Duodenal mucosa (tissue), 2 donors: ENCODE results near the gene RSRC1.

Experiments used
- H3K27ac ChIP-seq: one replicate; pipeline ENCODE4 v1.7.0; 2013; ENCODE audit warnings: low read depth, low read length
- H3K27me3 ChIP-seq, 2 donors: one replicate each; pipeline ENCODE4 v1.7.0; 2013; ENCODE audit warnings: low read length in 2 of 2, control low read depth in 1 of 2; ENCODE audit not compliant: insufficient read depth in 2 of 2, control insufficient read depth in 1 of 2
- H3K36me3 ChIP-seq, 2 donors: one replicate each; pipeline ENCODE4 v1.7.0; 2013; ENCODE audit warnings: low read length in 2 of 2, control low read depth in 1 of 2; ENCODE audit not compliant: insufficient read depth in 2 of 2, control insufficient read depth in 1 of 2
- H3K4me1 ChIP-seq, 2 donors: one replicate each; pipeline ENCODE4 v1.7.0; 2013; ENCODE audit warnings: low read length in 2 of 2, control low read depth in 1 of 2; ENCODE audit not compliant: insufficient read depth in 2 of 2, control insufficient read depth in 1 of 2
- H3K4me3 ChIP-seq, 2 donors: one replicate each; pipeline ENCODE4 v1.7.0; 2013; ENCODE audit warnings: low read length in 2 of 2, low read depth in 1 of 2
- H3K9ac ChIP-seq, 2 donors: one replicate each; pipeline ENCODE4 v1.7.0; 2013; ENCODE audit warnings: low read length in 2 of 2, low read depth in 1 of 2
- H3K9me3 ChIP-seq, 2 donors: one replicate each; pipeline ENCODE4 v1.7.0; 2013; ENCODE audit warnings: low read length in 2 of 2, control low read depth in 1 of 2; ENCODE audit not compliant: control insufficient read depth in 1 of 2

Gene RSRC1

GRCh38 chr3:158369279-158369678 lies 259.4 kb downstream of the RSRC1 start:
- H3K4me1 ChIP-seq, result no peaks in the 10 kb centered on the region
- no peak overlapping the region for H3K27ac ChIP-seq
- H3K27me3 ChIP-seq, result no peaks in the 10 kb centered on the region
- H3K4me3 ChIP-seq, result no peak overlapping the region
- H3K9ac ChIP-seq, result no peak overlapping the region
- no peaks in the 10 kb centered on the region for H3K9me3 ChIP-seq
- H3K36me3 ChIP-seq, result no peaks in the 10 kb centered on the region

- no peak overlapping the region for H3K4me3 ChIP-seq
- H3K27me3 ChIP-seq, result no peaks in the 10 kb centered on the region
- no peaks in the 10 kb centered on the region for H3K4me1 ChIP-seq
- no peaks in the 10 kb centered on the region for H3K36me3 ChIP-seq
- H3K9ac ChIP-seq, result no peak overlapping the region
- no peak overlapping the region for H3K27ac ChIP-seq
- no peaks in the 10 kb centered on the region for H3K9me3 ChIP-seq
Measured at GRCh38 chr3:158379517-158379916, 269.6 kb downstream of the RSRC1 start.

- Histone ChIP-seq H3K4me3 (no peak overlapping the region), H3K9ac (no peak overlapping the region), H3K27ac (no peak overlapping the region), H3K9me3 (no peaks in the 10 kb centered on the region), H3K27me3 (no peaks in the 10 kb centered on the region), H3K36me3 (no peaks in the 10 kb centered on the region), H3K4me1 (no peaks in the 10 kb centered on the region)
Measured at GRCh38 chr3:158381262-158381868, 271.5 kb downstream of the RSRC1 start.

- Histone ChIP-seq H3K27me3 (no peaks in the 10 kb centered on the region), H3K9me3 (no peaks in the 10 kb centered on the region), H3K27ac (no peak overlapping the region), H3K4me3 (no peak overlapping the region), H3K36me3 (no peaks in the 10 kb centered on the region), H3K4me1 (no peaks in the 10 kb centered on the region), H3K9ac (no peak overlapping the region)
Measured at GRCh38 chr3:158382479-158382878, 272.6 kb downstream of the RSRC1 start.

GRCh38 chr3:158384019-158384418 lies 274.1 kb downstream of the RSRC1 start:
- Histone ChIP-seq H3K27ac (no peak overlapping the region), H3K4me3 (no peak overlapping the region), H3K27me3 (no peaks in the 10 kb centered on the region), H3K9me3 (no peaks in the 10 kb centered on the region), H3K9ac (no peak overlapping the region), H3K36me3 (no peaks in the 10 kb centered on the region), H3K4me1 (no peaks in the 10 kb centered on the region)

DNA sequence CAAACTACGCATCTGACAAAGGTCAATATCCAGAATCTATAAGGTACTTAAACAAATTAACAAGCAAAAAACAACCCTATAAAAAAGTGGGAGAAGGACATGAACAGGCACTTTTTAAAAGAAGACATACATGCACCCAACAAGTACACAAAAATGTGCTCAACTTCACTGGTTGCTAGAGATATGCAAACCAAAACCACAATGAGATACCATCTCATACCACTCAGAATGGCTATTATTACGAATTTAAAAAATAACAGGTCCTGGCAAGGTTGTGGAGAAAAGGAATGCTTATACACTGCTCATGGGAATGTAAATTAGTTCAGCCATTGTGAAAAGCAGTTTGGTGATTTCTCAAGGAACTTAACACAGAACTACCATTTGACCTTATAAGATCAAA lies 285.5 kb downstream of the RSRC1 start:
- H3K27ac ChIP-seq, result no peak overlapping the region
- H3K4me3 ChIP-seq, result no peak overlapping the region
- H3K9me3 ChIP-seq, result peaks cover 0 to 12% of the 10 kb centered on the region in 2 donors
- no peaks in the 10 kb centered on the region for H3K4me1 ChIP-seq
- H3K36me3 ChIP-seq, result no peaks in the 10 kb centered on the region
- no peaks in the 10 kb centered on the region for H3K27me3 ChIP-seq
- H3K9ac ChIP-seq, result no peak overlapping the region

GRCh38 chr3:158402590-158402989 lies 292.7 kb downstream of the RSRC1 start:
- Histone ChIP-seq H3K27ac (no peak overlapping the region), H3K27me3 (no peaks in the 10 kb centered on the region), H3K4me1 (no peaks in the 10 kb centered on the region)

GRCh38 chr3:158403013-158403412 lies 293.1 kb downstream of the RSRC1 start:
- H3K27me3 ChIP-seq, result no peaks in the 10 kb centered on the region
- no peak overlapping the region for H3K27ac ChIP-seq
- no peak overlapping the region for H3K4me3 ChIP-seq
- H3K9ac ChIP-seq, result no peak overlapping the region
- no peaks in the 10 kb centered on the region for H3K4me1 ChIP-seq
- H3K36me3 ChIP-seq, result no peaks in the 10 kb centered on the region
- no peaks in the 10 kb centered on the region for H3K9me3 ChIP-seq

More at GRCh38 chr3:158402590-158402989, 292.7 kb downstream of the RSRC1 start:
- Histone ChIP-seq H3K4me3 (no peak overlapping the region), H3K9ac (no peak overlapping the region), H3K9me3 (no peaks in the 10 kb centered on the region), H3K36me3 (no peaks in the 10 kb centered on the region)

DNA sequence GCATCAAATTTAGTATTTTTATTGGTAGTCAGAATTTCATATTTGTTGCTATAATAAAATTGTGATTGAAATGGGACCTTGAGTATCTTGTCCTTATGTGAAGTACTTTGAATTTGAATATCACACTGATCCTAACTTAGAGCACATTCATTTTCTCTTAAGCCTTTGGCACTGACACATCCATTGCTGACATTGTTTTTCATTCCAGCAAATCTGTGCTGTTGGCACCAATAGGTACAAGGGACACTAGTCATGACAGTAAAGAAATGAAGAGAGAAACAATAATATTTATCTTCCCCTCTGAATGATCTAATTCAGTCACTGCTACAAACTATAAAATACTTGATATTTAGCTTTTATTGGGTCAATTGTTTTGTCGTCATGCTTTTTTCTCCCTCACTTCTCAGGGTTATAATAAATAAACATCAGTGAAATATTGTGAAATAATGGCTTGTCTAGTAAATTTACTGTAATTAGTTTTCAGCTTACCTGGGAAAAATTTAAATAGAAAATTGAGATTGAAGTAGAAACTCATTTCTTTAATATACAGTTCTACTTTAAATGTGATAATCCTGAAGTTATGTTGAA lies 294.3 kb downstream of the RSRC1 start:
- H3K36me3 ChIP-seq, result no peaks in the 10 kb centered on the region
- H3K4me1 ChIP-seq, result no peaks in the 10 kb centered on the region
- no peaks in the 10 kb centered on the region for H3K27me3 ChIP-seq
- no peak overlapping the region for H3K4me3 ChIP-seq
- H3K27ac ChIP-seq, result no peak overlapping the region
- no peaks in the 10 kb centered on the region for H3K9me3 ChIP-seq
- H3K9ac ChIP-seq, result no peak overlapping the region

- Histone ChIP-seq H3K9ac (no peak overlapping the region), H3K36me3 (no peaks in the 10 kb centered on the region), H3K4me3 (no peak overlapping the region), H3K27ac (no peak overlapping the region), H3K27me3 (no peaks in the 10 kb centered on the region), H3K9me3 (no peaks in the 10 kb centered on the region), H3K4me1 (no peaks in the 10 kb centered on the region)
Measured at GRCh38 chr3:158405507-158405906, 295.6 kb downstream of the RSRC1 start.
